T-helper 2 cell treated with Interferon-gamma antibody and Interleukin-4, amounts not matched to agents 5 μg/mL and 100 μg/mL, for 36 hours (primary cell): Measurements from ENCODE around the gene YLPM1.

Source experiments
- DNase-seq: peaks from one replicate; pipeline ENCODE4 v3.0.0; 2021; ENCODE audit warnings: low spot score
- H3K27ac Mint-ChIP-seq: one replicate; pipeline ENCODE4 v1.8.0; 2021; ENCODE audit warnings: mild to moderate bottlenecking, mixed read lengths
- H3K27me3 Mint-ChIP-seq: one replicate; pipeline ENCODE4 v1.8.0; 2021; ENCODE audit warnings: low read depth, mixed read lengths
- H3K36me3 Mint-ChIP-seq: one replicate; pipeline ENCODE4 v1.8.0; 2021; ENCODE audit warnings: low read depth, mixed read lengths
- H3K4me1 Mint-ChIP-seq: one replicate; pipeline ENCODE4 v1.8.0; 2021; ENCODE audit warnings: low read depth, mixed read lengths
- H3K4me3 Mint-ChIP-seq: one replicate; pipeline ENCODE4 v1.8.0; 2022; ENCODE audit warnings: mild to moderate bottlenecking, moderate library complexity, mixed read lengths
- H3K9me3 Mint-ChIP-seq: one replicate; pipeline ENCODE4 v1.8.0; 2021; ENCODE audit warnings: mixed read lengths

Gene YLPM1

DNA sequence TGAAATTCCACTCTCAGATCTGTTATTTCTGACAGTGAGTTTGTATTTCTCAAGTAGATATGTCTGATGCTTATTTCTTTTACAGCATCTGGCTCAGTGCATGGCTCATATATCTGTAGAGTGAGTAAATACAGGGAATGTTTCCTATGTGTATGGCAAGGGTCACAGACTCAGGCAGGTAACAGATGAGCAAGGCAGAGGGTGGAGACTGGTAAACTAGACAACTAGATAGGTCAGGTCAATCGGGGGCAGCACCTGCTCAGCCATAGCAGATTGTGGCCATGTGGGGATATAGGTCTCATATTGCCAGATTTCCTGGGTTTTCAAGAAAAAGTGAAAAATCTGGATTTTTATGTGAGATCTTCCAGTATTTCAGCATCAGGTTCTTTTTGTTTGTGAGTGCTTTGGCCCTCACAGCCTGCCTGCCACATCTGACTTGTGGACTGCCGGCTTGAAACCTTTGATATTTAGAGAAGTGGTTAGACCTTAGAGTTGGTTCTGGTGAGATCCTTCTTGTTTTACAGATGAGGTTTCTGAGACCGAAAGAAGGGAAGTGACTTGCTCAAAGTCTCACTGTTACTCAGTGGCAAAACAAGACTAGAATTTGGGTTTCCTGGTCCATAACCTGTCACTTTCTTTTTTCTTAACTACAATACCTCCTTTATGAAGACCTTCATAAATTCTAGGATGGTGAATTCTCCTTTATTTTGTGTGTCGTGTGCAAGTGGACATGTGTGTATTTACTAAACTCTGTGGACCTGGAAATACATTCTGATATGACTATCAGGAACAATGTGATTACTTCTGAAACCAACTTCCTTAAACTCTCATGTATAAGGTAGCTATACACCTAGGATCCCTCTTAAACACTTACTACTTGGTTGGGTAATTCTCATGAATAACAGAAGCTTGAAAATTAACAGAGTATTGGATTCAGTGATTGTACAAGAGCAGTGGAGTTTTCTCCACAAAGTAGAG lies 78.4 kb downstream of the YLPM1 start:
- no peaks in the 10 kb centered on the region for H3K27me3 Mint-ChIP-seq
- no peaks in the 10 kb centered on the region for H3K9me3 Mint-ChIP-seq
- H3K36me3 Mint-ChIP-seq, result peaks cover 24% of the 10 kb centered on the region
- H3K4me3 Mint-ChIP-seq, result peak overlapping the region; percentile 27
- H3K27ac Mint-ChIP-seq, result peak overlapping the region; percentile 76
- DNase-seq, result peak; percentile 36
- peaks cover 46% of the 10 kb centered on the region for H3K4me1 Mint-ChIP-seq

DNA sequence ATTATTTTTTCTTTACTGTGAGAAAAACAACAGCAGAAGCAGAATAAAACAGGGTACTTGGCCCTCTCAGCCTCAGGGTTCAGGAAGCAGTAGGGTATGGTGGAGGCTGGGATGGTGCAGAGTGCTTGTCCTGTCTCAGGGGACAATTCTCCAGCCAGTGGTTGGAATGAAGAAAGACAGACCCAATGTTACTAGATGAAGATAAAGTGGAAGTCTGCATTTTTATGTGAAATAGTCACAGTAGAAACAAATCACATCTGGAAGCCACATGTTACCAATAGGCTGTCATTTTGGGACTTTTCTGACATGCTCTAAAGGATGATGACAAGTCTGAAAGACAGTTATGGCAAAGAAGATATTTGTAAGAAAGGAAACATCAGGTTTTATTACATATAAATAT lies 80.5 kb downstream of the YLPM1 start:
- peaks cover 13% of the 10 kb centered on the region for H3K36me3 Mint-ChIP-seq
- H3K4me3 Mint-ChIP-seq, result no peak overlapping the region
- peaks cover 26% of the 10 kb centered on the region for H3K4me1 Mint-ChIP-seq
- H3K27ac Mint-ChIP-seq, result no peak overlapping the region
- no peaks in the 10 kb centered on the region for H3K9me3 Mint-ChIP-seq
- no peak for DNase-seq
- H3K27me3 Mint-ChIP-seq, result no peaks in the 10 kb centered on the region

DNA sequence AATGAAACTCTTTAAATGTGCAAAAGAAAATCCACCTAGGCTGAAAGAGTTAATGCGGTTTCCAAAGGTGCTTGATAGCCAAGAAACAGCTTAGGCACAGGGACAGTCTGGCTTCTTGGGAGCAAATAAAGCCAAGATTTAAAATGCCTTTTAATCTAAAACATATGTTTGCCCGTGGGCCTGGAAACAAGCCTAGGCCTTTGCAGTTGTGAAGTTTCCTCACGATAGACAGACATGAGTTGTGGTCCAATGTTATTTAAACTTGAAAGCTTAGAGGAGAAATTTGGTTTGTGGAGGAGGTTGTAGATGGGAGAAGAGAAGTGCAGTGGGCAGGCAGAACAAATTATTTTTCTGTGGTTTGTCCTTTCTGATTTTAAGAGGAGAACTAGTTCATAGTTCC lies 83.1 kb downstream of the YLPM1 start:
- peaks cover 5% of the 10 kb centered on the region for H3K36me3 Mint-ChIP-seq
- H3K27ac Mint-ChIP-seq, result no peak overlapping the region
- no peak overlapping the region for H3K4me3 Mint-ChIP-seq
- peaks cover 13% of the 10 kb centered on the region for H3K4me1 Mint-ChIP-seq
- no peak for DNase-seq
- H3K27me3 Mint-ChIP-seq, result no peaks in the 10 kb centered on the region
- H3K9me3 Mint-ChIP-seq, result no peaks in the 10 kb centered on the region

DNA sequence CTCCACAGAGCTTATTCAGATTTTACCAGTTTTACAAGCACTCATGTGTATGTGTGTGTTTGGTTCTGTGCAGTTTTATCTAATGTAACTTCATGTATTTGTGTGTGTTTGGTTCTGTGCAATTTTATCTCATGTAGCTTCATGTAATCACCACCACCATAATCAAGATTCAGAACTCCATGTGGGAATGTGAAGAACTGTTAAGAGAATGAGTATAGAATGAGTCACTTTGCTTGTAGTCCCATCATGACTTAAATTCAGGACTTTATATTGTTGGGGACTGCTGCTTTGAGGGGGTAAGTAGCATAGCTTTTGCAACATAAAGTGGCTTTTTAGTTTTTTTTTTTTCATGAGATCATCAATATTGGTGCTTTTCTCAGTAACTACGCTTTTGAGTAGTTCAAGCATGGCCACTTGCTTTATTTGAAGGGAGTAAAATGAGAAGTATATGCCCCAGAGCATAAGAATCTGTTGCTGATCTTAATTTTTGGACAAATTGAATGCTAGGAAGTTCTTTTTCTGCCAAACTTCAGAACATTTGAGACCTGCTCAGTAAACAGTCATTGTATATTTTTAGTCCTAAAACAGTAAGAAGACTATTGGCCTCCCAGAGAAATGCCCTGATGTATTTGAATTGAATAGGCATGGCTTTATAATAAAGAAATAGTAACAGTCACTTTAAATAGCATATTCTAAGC lies 84.0 kb downstream of the YLPM1 start:
- Mint-ChIP-seq H3K4me1 (peaks cover 4% of the 10 kb centered on the region), H3K9me3 (no peaks in the 10 kb centered on the region), H3K4me3 (no peak overlapping the region), H3K36me3 (peaks cover 4% of the 10 kb centered on the region), H3K27ac (no peak overlapping the region), H3K27me3 (no peaks in the 10 kb centered on the region)
- no peak for DNase-seq

DNA sequence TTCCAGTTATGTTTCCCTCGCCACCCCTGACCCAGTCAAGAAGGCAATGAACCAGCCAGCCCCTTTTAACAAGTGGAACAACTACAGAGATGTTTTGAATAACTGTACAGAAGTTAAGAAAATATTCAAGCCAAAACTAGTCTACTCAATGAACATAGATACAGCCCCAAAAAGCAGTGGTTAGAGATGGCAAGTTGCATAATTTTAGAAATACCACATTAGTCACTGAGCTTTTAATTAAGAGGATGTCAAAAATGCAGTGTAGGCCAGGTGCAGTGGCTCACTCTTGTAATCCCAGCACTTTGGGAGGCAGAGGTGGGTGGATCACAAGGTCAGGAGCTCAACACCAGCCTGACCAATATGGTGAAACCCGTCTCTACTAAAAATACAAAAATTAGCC lies 85.7 kb downstream of the YLPM1 start:
- no peak for DNase-seq
- no peaks in the 10 kb centered on the region for H3K27me3 Mint-ChIP-seq

DNA sequence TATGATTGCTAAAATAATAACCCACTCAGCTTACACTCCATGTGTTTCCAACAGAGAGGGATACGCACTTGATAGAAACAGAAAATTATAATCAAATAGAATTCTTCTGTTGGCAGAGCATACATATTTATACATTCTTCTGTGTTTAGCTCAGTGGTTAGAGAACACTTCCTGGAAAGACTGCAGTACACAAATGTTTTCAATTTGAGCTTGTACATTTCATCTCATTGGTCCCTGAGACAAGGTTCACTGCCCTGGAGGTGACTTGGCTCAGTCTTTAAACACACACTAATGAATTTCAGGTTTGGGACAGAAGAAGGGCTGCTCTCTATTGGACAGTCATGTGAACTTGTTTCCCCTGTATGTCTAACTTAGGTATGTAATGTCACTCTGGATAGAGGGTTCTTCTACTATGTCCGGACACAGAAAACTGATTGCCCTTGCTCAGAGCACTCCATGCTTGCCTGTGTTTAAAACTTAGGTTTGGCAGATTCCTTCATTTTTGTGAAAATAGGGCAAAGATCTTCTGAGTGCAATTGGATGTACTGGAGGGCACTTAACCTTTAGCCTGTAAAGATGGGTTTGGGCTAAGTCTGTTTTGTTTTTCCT lies 89.9 kb downstream of the YLPM1 start:
- no peak overlapping the region for H3K4me3 Mint-ChIP-seq
- H3K27ac Mint-ChIP-seq, result no peak overlapping the region
- no peaks in the 10 kb centered on the region for H3K27me3 Mint-ChIP-seq
- no peaks in the 10 kb centered on the region for H3K36me3 Mint-ChIP-seq
- no peaks in the 10 kb centered on the region for H3K9me3 Mint-ChIP-seq
- H3K4me1 Mint-ChIP-seq, result peaks cover 10% of the 10 kb centered on the region
- DNase-seq, result no peak

More for the DNA sequence above, 85.7 kb downstream of the YLPM1 start:
- Mint-ChIP-seq H3K27ac (no peak overlapping the region), H3K9me3 (no peaks in the 10 kb centered on the region), H3K4me3 (no peak overlapping the region), H3K36me3 (peaks cover 2% of the 10 kb centered on the region), H3K4me1 (peaks cover 10% of the 10 kb centered on the region)

DNA sequence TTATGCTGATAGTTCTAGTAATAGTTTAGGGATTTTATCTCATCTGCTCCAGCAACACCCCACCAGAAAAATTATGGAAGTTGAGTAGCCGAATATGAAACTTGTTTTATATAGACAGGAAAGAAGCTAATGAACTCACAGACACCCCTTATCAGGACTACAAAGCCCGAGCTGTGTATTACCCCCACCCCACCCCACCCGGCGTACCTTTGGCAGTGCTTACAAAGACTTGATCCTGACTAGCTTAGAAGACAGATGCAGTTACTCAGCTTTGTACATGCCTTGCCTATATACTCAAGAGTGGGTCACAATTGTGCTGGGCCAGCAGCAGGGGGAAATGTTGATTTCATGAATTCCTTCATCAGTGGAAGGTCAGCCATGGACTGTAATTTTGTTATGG lies 90.5 kb downstream of the YLPM1 start:
- Mint-ChIP-seq H3K4me3 (no peak overlapping the region), H3K27me3 (no peaks in the 10 kb centered on the region), H3K27ac (no peak overlapping the region), H3K9me3 (no peaks in the 10 kb centered on the region), H3K36me3 (no peaks in the 10 kb centered on the region), H3K4me1 (peaks cover 10% of the 10 kb centered on the region)
- DNase-seq, result no peak

DNA sequence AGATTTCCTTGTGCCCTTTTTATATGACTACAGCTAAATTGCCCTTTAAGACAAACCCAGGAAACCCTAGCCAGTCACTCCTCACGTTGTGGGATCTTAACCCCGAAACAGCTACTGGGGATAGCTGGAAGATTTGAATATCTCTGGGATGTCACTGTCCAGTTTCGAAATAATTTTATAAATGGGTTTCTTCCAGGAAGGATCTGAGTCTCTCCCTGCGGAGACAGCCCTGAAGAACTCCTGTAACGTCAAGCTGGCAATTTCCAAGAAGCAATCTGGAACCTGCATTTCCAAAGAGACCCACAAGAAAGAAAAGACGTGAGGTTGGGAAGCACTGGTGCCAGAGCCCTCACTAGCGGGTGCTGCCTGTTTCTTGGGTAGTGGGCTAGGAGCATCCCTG lies 91.9 kb downstream of the YLPM1 start:
- Mint-ChIP-seq H3K27ac (no peak overlapping the region), H3K4me1 (peaks cover 10% of the 10 kb centered on the region)
- DNase-seq, result no peak

DNA sequence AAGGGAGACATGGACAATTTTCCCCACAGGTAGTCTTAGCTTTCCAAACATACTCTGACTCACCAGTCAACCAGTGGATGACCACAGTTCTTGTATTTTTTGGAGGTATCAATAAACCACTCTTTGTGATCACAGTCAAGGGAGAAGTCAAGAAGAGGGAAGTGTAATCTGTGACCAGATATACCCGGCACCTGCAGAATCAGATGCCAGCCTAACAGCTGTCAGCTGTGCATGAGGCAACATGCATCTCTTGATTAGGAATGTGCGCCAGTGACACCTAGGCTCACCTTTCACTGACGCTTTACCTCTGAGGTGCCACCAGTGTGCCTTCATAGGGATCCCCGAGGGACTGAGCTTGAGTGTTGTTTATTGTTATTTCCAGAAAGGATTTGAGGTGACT lies 92.8 kb downstream of the YLPM1 start:
- Mint-ChIP-seq H3K27ac (no peak overlapping the region), H3K9me3 (no peaks in the 10 kb centered on the region), H3K4me1 (peaks cover 10% of the 10 kb centered on the region), H3K4me3 (no peak overlapping the region), H3K27me3 (no peaks in the 10 kb centered on the region), H3K36me3 (no peaks in the 10 kb centered on the region)
- DNase-seq, result no peak

More for the DNA sequence above, 91.9 kb downstream of the YLPM1 start:
- Mint-ChIP-seq H3K9me3 (no peaks in the 10 kb centered on the region), H3K4me3 (no peak overlapping the region), H3K27me3 (no peaks in the 10 kb centered on the region), H3K36me3 (no peaks in the 10 kb centered on the region)

DNA sequence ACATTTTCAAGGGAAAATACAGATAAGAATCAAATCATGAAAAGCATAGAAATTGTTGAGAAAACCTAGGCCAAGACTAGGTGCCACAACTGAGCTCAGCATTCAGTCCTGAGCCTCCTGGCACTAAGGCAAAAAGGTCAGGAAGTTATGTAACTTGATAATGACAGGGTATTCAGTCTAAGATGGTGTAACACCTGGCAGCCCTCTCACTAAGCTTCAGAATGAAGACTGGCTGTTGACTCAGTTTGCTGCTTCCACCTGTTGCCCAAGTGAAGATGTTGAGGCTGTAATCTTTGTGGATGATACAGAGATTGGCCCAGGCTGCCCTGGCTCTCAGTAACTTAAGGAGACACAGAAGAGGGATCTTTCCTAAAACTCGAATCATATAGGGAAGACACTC lies 93.2 kb downstream of the YLPM1 start:
- H3K36me3 Mint-ChIP-seq, result no peaks in the 10 kb centered on the region
- no peak overlapping the region for H3K4me3 Mint-ChIP-seq
- H3K9me3 Mint-ChIP-seq, result no peaks in the 10 kb centered on the region
- peaks cover 10% of the 10 kb centered on the region for H3K4me1 Mint-ChIP-seq
- no peak overlapping the region for H3K27ac Mint-ChIP-seq
- no peaks in the 10 kb centered on the region for H3K27me3 Mint-ChIP-seq
- no peak for DNase-seq

DNA sequence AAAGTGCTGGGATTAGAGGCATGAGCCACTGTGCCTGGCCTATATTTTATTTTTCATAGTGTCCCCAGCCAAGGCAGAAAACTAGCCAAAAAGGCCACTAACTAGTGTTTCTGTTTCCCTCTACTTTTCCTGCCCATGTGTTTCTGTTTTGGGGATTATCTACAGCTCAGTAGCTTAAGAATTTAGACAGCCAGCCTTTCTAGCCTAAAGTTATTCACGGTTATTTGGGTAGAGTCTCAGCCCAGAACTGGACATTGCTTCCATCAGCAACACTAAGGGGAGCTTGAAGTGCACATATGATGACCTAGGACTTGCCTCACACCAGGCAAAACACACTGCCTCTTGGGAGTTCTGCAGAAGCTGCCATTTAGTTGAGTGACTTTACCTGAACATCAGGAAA lies 94.9 kb downstream of the YLPM1 start:
- no peaks in the 10 kb centered on the region for H3K9me3 Mint-ChIP-seq
- H3K27ac Mint-ChIP-seq, result no peak overlapping the region
- no peak for DNase-seq
- H3K36me3 Mint-ChIP-seq, result no peaks in the 10 kb centered on the region
- H3K4me1 Mint-ChIP-seq, result peaks cover 5% of the 10 kb centered on the region
- H3K27me3 Mint-ChIP-seq, result no peaks in the 10 kb centered on the region
- H3K4me3 Mint-ChIP-seq, result no peak overlapping the region

DNA sequence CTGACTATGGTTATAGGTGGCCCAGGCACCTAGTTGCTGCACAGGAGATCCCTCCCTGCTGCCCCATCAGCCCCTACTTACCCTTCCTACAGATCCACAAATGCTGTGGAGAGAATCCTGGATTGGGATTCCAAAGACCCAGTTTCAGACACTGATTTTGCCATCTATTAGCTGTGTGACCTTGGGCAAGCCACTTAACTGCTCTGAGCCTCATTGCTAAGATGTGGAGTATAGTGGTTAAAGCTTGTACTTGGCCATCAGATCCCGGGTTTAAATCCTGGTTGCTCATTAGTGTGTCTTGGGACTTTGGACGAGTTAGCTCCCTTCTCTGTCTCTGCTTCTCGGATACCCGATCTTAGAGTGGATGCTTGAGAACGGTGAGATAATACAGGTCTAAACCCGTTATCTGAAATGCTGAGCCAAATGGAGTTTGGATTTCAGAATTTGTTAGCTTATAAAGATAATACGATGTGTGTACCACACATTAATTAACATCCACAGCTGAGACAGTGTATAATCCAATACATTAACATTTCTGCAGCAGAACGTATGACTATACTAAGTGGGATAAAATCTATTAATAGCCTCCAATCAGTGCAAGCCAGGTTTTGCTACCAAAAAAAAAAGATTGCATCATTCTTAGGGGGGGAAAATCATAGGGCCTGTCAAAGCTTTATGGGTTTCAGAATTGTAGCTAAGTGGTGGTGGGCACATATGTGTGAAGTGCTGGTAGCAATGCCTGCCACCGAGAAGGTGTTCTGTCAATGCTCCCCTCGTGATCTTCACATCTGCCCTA lies 96.8 kb downstream of the YLPM1 start:
- Mint-ChIP-seq H3K4me1 (no peaks in the 10 kb centered on the region), H3K9me3 (no peaks in the 10 kb centered on the region), H3K27ac (no peak overlapping the region), H3K4me3 (no peak overlapping the region), H3K27me3 (no peaks in the 10 kb centered on the region), H3K36me3 (no peaks in the 10 kb centered on the region)
- no peak for DNase-seq

DNA sequence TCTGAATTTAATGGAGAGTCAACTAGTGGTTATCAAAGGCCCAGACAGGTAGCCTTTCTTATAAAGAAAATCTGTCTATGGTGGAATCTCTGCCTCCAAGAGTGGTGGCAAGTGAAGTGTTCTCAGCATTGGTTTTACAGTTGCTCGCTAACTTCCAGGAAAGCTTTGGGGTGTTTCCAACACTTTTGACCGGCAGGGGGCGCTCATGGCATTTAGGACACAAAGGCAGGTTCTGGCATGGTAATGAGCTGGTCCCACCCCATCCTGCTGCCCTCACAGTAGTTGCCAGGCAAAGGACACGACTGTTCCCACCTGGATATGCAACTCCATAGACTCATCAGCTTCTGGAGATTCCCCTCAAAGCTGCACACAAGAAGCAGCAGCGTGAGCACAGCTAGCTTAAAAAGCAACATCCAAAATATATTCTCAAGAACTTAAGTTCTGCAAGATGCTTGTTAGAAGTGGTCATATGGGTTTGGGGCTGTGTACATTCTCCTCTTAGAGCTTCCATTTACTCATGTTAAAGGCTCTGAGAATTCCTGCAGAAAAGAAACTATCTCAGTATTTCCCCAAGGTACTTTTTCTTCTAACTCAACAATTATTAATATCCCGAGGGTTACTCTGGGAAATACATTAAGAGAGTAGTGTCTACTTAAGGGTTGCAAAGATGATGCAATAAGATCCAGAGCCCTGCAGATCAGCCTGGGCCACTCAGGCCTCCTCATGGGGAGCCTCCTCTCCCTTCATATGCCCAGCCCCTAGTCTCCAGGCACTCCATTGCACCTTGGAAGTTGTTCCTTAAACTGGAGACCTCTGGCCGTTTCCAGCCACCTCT lies 98.0 kb downstream of the YLPM1 start:
- Mint-ChIP-seq H3K27me3 (no peaks in the 10 kb centered on the region), H3K36me3 (no peaks in the 10 kb centered on the region), H3K4me1 (no peaks in the 10 kb centered on the region), H3K9me3 (no peaks in the 10 kb centered on the region), H3K27ac (no peak overlapping the region), H3K4me3 (no peak overlapping the region)
- peak; percentile 78 for DNase-seq
